ENCODE measurements around the gene MAGI2. TPM values are rescaled to one million over a fixed set of nuclear protein-coding genes. Genes with fewer than 3 reads are reported as not detected.

MAGI2 gene
- total RNA-seq, 3 donors from 2014 or later, result 9.8 to 22.7 (median 20.2) TPM

- no peak overlapping the region for H3K27ac ChIP-seq
- no peaks in the 10 kb centered on the region for H3K36me3 ChIP-seq
- no peaks in the 10 kb centered on the region for H3K4me1 ChIP-seq
- no peak for TF ChIP-seq POLR2A (IDR thresholded peaks at IDR 0.05)
- DNase-seq (ENCODE audit: low spot score in 2 of 2), result no peak
- H3K27me3 ChIP-seq, result no peaks in the 10 kb centered on the region
- no peak overlapping the region for H3K4me3 ChIP-seq
- no peaks in the 10 kb centered on the region for H3K9me3 ChIP-seq
- intact Hi-C loops (cut with DNase I; ENCODE audit: low total_unique reads), result no loop called here
Observed at GRCh38 chr7:79430391-79430790, 23.1 kb downstream of the MAGI2 start.

GRCh38 chr7:79425665-79426064, 27.8 kb downstream of the MAGI2 start:
- Histone ChIP-seq H3K27me3 (no peaks in the 10 kb centered on the region), H3K36me3 (no peaks in the 10 kb centered on the region), H3K9me3 (no peaks in the 10 kb centered on the region), H3K4me3 (no peak overlapping the region), H3K27ac (no peak overlapping the region), H3K4me1 (no peaks in the 10 kb centered on the region)
- TF ChIP-seq POLR2A (IDR thresholded peaks at IDR 0.05) (no peak), CTCF (IDR thresholded peaks at IDR 0.05) (no peak), POLR2AphosphoS5 (IDR thresholded peaks at IDR 0.05) (no peak)
- DNase-seq (ENCODE audit: low spot score in 2 of 2), result no peak
- intact Hi-C loops (cut with DNase I; ENCODE audit: low total_unique reads), result no loop called here

GRCh38 chr7:79421751-79422150, 31.7 kb downstream of the MAGI2 start:
- H3K36me3 ChIP-seq, result no peaks in the 10 kb centered on the region
- H3K4me1 ChIP-seq, result no peaks in the 10 kb centered on the region
- H3K9me3 ChIP-seq, result no peaks in the 10 kb centered on the region
- H3K27ac ChIP-seq, result no peak overlapping the region
- intact Hi-C loops (cut with DNase I; ENCODE audit: low total_unique reads), result no loop called here
- TF ChIP-seq POLR2AphosphoS5 (IDR thresholded peaks at IDR 0.05), result no peak
- no peak for TF ChIP-seq CTCF (IDR thresholded peaks at IDR 0.05)
- no peak for TF ChIP-seq POLR2A (IDR thresholded peaks at IDR 0.05)
- DNase-seq (ENCODE audit: low spot score in 2 of 2), result no peak
- no peaks in the 10 kb centered on the region for H3K27me3 ChIP-seq
- H3K4me3 ChIP-seq, result no peak overlapping the region

- TF ChIP-seq POLR2A (IDR thresholded peaks at IDR 0.05), result no peak
- no peak for TF ChIP-seq POLR2AphosphoS5 (IDR thresholded peaks at IDR 0.05)
- TF ChIP-seq CTCF (IDR thresholded peaks at IDR 0.05), result no peak
- Histone ChIP-seq H3K36me3 (no peaks in the 10 kb centered on the region), H3K4me1 (no peaks in the 10 kb centered on the region), H3K4me3 (no peak overlapping the region), H3K9me3 (no peaks in the 10 kb centered on the region), H3K27me3 (no peaks in the 10 kb centered on the region), H3K27ac (no peak overlapping the region)
- intact Hi-C loops (cut with DNase I; ENCODE audit: low total_unique reads), result no loop called here
- DNase-seq (ENCODE audit: low spot score in 2 of 2), result no peak
Observed at GRCh38 chr7:79420464-79420863, 33.0 kb downstream of the MAGI2 start.

GRCh38 chr7:79414910-79415309, 38.6 kb downstream of the MAGI2 start:
- TF ChIP-seq POLR2AphosphoS5 (IDR thresholded peaks at IDR 0.05), result no peak
- TF ChIP-seq CTCF (IDR thresholded peaks at IDR 0.05), result no peak
- TF ChIP-seq POLR2A (IDR thresholded peaks at IDR 0.05), result no peak
- H3K9me3 ChIP-seq, result no peaks in the 10 kb centered on the region
- H3K4me3 ChIP-seq, result no peak overlapping the region
- DNase-seq (ENCODE audit: low spot score in 2 of 2), result no peak
- H3K36me3 ChIP-seq, result no peaks in the 10 kb centered on the region
- no peaks in the 10 kb centered on the region for H3K4me1 ChIP-seq
- H3K27me3 ChIP-seq, result no peaks in the 10 kb centered on the region
- no peak overlapping the region for H3K27ac ChIP-seq
- intact Hi-C loops (cut with DNase I; ENCODE audit: low total_unique reads), result no loop called here

- intact Hi-C loops (cut with DNase I; ENCODE audit: low total_unique reads), result no loop called here
- Histone ChIP-seq H3K36me3 (no peaks in the 10 kb centered on the region), H3K4me1 (no peaks in the 10 kb centered on the region), H3K27ac (no peak overlapping the region), H3K27me3 (no peaks in the 10 kb centered on the region), H3K4me3 (no peak overlapping the region), H3K9me3 (no peaks in the 10 kb centered on the region)
- DNase-seq (ENCODE audit: low spot score in 2 of 2), result no peak
- TF ChIP-seq POLR2AphosphoS5 (IDR thresholded peaks at IDR 0.05), result no peak
- TF ChIP-seq CTCF (IDR thresholded peaks at IDR 0.05), result no peak
- TF ChIP-seq POLR2A (IDR thresholded peaks at IDR 0.05), result no peak
Observed at GRCh38 chr7:79412915-79413314, 40.6 kb downstream of the MAGI2 start.

All from breast epithelium (tissue), 4 donors.